GM12892 (cell line): Measurements from ENCODE around the gene GTF2B. TPM values are rescaled to one million over a fixed set of nuclear protein-coding genes. Genes with fewer than 3 reads are reported as not detected.
"Not testable (repeated sequence)": the region's sequence is repeated elsewhere in the genome, so short reads cannot be mapped to it uniquely, and the experiment has no call there.

Experiments used
- DNase-seq: peaks from one replicate; pipeline ENCODE4 v3.0.0; 2011; ENCODE audit not compliant: insufficient read length
- FAIRE-seq: peaks from 2 replicates; lab custom pipeline; 2011; peaks lifted over from hg19 to GRCh38; lab: Jason Lieb, UNC
- POLR2A ChIP-seq: IDR thresholded peaks from 2 replicates; pipeline ENCODE4 v1.6.1; 2011; ENCODE audit warnings: low read depth, low read length, control low read depth
- POLR2AphosphoS5 ChIP-seq: IDR thresholded peaks from 2 replicates; pipeline ENCODE4 v1.6.1; 2011; ENCODE audit warnings: low read depth, low read length, control low read depth
- TAF1 ChIP-seq: IDR thresholded peaks from 2 replicates; pipeline ENCODE4 v1.6.1; 2011; ENCODE audit warnings: low read depth, mild to moderate bottlenecking, control low read depth, low read length, borderline replicate concordance
- polyA plus RNA-seq: library from polyadenylated mRNA; unstranded; fragments of >200 nt; gene quantifications from one replicate; pipeline ENCODE4 v1.2.1, GENCODE V29; 2012; ENCODE audit warnings: missing spikeins, inconsistent platforms; ENCODE audit not compliant: missing spikeins

GTF2B gene
- 44.9 TPM for polyA plus RNA-seq

DNA sequence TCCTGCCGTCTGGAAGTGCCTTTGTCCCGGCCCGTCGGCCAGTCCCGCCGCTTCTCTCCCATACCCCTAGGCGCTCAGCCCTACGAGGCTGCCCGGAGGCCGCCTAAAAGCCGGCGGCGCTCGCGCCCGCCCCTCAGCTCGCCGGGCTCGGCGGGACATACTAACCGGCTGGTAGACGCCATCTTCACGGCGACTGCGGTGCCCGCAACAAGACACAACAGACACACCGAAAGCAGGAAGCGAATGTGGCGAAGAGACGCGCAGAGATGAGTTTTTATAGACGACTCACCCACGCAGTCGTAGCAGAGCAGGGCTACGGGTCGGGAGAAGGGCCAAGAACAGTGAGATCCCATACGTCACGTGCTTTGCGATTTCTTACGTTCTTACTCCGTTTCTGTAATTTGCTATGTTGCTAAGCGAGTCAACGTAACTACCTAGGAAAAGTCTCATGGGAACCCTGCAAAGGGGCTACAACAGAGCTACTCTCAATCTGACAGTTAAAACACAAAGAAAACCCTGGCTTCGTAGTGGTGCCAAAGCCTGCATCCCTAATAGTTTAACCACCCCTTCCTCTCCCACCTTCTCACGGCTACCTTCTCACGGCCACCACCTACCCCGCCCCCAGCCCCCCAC is at the start of gene GTF2B:
Gene GTF2B (minus strand): TSS at position 250 of the 633 bp plus-strand sequence. CDS start 68 bp downstream, at position 182.
- peak; percentile 100 for TF ChIP-seq TAF1
- peak; percentile 100 for TF ChIP-seq POLR2A
- peak; percentile 100 for TF ChIP-seq POLR2AphosphoS5
- FAIRE-seq (peak; percentile 99), DNase-seq (peak; percentile 50)

DNA sequence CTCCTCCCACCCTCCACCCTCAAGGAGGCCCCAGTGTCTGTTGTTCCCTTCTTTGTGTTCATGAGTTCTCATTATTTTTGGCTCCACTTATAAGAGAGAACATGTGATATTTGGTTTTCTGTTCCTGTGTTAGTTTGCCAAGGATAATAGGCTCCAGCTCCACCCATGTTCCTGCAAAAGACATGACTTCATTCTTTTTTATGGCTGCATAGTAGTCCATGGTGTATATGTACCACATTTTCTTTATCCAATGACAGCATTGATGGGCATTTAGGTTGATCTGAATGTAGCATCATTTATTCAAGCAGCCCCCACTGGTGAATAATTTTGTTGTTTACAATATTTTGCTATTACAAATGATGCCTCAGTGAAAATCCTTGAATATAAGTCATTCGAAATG is 47.2 kb upstream of the GTF2B start:
- not testable (repeated sequence) for FAIRE-seq, DNase-seq

GRCh38 chr1:88936760-88937342 is 45.5 kb upstream of the GTF2B start:
- FAIRE-seq, result no peak
- no peak for DNase-seq
- TF ChIP-seq POLR2A, result no peak
- no peak for TF ChIP-seq POLR2AphosphoS5
- TF ChIP-seq TAF1, result no peak

DNA sequence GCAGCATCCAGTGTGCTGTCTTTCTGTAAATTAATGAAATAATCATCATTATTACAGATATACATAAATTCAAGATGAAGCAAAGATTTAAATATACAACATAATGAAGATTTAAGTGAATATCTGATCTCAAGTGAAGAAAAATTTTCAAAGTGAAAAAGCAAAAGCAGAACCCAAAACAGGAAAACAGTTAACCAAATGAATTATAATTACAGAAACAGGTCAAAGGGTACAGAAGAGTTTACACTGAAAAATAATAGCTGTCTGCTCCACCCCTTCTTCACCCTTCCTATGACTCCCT is 44.8 kb upstream of the GTF2B start:
- DNase-seq (no peak), FAIRE-seq (no peak)
- TF ChIP-seq TAF1 (no peak), POLR2AphosphoS5 (no peak), POLR2A (no peak)

DNA sequence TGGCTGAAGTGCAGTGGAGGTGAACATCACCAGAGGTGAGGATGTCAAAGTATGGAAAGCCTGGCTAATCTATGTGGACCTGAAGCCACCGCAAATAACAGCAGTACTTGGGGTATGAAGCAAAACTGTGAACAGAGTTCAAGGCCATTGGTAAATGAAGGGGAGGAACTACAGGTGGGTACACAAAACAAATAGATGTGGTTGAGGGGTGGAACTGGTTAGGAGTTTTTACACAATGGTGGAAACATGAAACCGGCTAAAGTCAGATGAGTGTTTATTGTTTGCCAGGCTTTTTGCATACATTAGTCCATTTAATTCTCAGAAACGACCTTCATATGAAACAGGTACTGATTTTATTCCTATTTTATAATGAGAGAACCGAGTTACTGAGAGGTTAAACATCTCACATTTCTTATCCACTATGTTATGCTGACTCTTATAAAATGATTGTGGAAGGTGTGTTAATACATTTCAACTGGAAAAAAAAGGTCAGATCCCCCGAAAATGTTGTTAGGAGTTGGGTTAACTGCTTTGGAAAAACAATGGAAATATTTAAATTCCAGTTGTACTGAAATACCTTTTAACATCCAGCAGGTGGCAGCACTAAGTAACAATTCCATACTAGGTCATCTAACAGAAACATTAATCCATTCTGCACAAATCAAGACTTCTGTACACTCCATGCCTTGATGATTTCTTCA is 44.3 kb upstream of the GTF2B start:
- FAIRE-seq, result peak; percentile 88
- TF ChIP-seq TAF1, result no peak
- TF ChIP-seq POLR2A, result no peak
- no peak for TF ChIP-seq POLR2AphosphoS5
- DNase-seq, result no peak

- FAIRE-seq, DNase-seq: not testable (repeated sequence)
Measured at GRCh38 chr1:88930176-88930575, 38.8 kb upstream of the GTF2B start.

DNA sequence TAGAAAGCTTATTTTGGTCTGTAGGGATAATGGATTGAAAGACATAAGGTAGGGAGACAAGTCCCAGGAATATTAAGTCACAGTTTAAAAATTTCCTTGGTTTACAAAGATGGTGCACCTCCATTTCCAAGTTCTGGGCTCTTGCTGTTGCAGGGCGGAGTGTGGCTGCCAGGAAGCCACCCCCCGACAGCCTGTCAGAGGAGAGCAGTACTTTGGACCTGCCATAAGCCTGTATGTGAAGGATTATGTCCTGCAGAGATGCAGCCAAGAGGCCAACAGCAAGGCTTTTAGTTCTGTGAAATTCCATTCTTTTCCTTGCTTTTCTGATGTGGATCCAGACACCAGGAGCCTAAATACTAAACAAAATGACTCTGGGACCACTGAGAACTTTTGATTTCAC is 31.9 kb upstream of the GTF2B start:
- FAIRE-seq (no peak), DNase-seq (no peak)
- no peak for TF ChIP-seq POLR2AphosphoS5
- no peak for TF ChIP-seq TAF1
- no peak for TF ChIP-seq POLR2A

DNA sequence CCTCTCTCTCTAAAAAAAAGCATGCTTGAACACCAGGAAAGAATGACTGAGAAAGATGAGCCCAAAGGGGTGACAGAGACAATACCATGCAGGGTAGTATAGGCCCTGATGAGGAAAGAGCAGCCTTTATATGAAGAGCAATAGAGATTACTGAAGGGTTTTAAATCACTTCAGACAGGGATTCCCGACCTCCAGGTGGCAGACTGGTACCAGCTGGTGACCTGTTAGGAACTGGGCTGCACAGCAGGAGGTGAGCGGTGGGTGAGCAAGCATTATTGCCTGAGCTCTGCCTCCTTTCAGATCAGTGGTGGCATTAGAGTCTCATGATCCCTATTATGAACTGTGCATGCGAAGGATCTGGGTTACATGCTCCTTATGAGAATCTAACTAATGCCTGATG is 30.8 kb upstream of the GTF2B start:
- no peak for DNase-seq
- no peak for FAIRE-seq
- TF ChIP-seq POLR2AphosphoS5, result no peak
- no peak for TF ChIP-seq POLR2A
- TF ChIP-seq TAF1, result no peak

DNA sequence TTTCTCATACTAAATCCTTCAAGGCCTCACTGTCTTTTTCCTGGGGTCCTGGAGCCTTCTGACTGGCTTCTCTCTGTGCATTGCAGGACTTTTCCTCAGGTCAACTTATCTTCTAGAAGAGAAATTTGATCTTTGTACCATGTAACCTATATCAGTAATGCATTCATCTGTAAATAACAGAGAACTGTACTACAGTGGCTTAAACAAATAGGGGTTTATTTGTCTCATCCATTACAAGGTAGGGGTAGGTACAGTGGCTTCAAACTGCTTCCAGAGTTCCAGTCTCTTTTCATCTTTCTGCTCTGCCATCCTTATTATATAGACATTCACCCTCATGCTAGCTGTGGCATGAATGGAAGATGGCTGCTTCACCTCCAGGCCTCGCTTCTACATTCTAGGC is 29.5 kb upstream of the GTF2B start:
- DNase-seq (no peak), FAIRE-seq (no peak)
- TF ChIP-seq POLR2AphosphoS5 (no peak), TAF1 (no peak), POLR2A (no peak)

- TF ChIP-seq TAF1 (no peak), POLR2A (no peak), POLR2AphosphoS5 (no peak)
- DNase-seq (no peak), FAIRE-seq (no peak)
Measured at GRCh38 chr1:88917321-88918025, 26.1 kb upstream of the GTF2B start.

GRCh38 chr1:88916883-88917282 is 25.5 kb upstream of the GTF2B start:
- DNase-seq, result no peak
- TF ChIP-seq POLR2A (no peak), TAF1 (no peak), POLR2AphosphoS5 (no peak)
- no peak for FAIRE-seq

DNA sequence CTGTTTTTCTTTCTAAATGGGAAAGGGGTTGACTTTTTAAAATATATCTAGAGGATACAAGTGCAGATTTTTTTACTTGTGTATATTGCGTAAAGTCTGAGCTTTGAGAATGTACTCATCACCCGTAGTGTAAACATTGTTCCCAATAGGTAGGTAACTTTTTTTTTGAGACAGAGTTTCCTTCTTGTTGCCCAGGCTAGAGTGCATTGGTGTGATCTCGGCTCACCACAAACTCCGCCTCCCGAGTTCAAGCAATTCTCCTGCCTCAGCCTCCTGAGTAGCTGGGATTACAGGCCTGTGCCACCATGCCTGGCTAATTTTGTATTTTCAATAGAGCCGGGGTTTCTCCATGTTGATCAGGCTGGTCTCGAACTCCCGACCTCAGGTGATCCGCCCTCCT is 20.4 kb upstream of the GTF2B start:
- DNase-seq, FAIRE-seq: not testable (repeated sequence)
